Stimulated activated CD4-positive, alpha-beta T cell treated with anti-CD3 and anti-CD28 coated beads, Interleukin-4, amount 100 ng/mL, for 4 hours (primary cell): Measurements from ENCODE around the gene PLS1.
"Not testable (repeated sequence)": the region's sequence is repeated elsewhere in the genome, so short reads cannot be mapped to it uniquely, and the experiment has no call there.

Source experiments
- DNase-seq, 2 experiments: peaks; one replicate each; pipeline ENCODE4 v3.0.0-alpha.2; 2020

PLS1 gene

DNA sequence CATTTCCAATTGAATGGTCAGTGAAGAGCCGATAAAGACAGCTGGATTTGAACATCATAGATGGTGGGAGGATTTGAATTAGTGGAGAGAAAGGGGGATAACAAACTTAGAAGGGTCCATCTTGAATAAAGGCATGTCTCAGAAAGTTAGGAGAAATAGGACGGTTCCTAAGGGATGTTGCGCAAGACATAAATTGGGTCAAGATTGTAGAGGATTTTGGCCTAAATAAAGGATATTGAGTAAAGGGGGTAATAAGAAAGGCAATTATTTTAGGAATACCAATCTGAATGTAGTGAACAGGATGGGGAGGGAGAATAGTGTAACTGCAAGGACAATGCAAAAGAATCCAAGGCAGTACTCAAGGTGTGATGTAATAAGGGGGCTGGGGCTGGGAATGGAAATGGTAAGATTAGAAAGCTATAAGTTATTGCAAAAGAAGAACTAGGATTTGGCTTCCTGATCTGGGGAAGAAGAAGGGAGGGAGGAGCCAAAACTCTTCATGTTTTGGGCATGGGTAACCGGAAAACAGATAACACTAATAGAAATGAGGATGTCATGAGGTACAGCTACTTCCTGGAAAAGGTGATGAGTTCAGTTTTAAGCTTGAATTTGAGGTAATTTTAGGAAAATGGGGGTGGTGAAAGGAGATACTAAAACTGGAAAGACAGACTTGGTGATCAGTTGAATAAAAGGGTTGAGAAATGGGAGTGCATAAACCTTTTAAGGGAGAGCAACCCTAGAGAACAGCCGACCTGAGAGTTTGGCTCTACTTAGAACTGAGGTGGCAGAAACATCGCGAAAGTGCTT lies 110.3 kb downstream of the PLS1 start:
- no peak for DNase-seq

DNA sequence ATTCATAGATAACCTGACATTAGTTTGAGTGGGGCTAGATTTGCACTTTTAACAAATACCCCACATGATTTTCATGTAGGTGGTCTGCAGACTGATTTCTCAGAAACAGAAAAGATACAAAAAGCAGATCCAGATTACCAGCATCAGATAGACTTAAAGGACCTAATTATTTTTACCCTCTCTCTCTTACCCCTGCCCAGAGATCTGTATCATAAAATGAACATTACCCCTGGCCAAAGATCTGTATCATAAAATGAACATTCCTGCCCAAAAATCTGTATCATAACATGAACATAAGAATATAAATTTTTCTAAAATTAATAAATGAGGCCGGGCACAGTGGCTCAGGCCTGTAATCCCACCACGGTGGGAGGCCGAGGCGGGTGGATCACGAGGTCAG lies 113.0 kb downstream of the PLS1 start:
- no peak for DNase-seq

DNA sequence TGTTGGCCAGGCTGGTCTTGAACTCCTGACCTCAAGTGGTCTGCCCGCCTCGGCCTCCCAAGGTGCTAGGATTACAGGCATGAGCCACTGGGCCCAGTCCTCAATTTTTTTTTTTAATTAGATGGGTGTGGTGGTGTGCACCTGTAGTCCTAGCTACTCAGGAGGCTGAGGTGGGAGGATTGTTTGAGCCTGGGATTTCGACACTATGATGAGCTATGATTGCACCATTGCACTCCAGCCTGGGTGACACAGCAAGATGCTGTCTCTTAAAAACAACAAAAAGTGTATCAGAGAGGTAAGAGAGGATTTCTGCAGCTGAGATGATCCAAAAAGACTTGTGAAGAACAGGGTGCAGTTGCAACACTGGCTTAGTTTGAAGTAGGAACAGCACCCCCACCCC lies 118.7 kb downstream of the PLS1 start:
- not testable (repeated sequence) for DNase-seq

DNA sequence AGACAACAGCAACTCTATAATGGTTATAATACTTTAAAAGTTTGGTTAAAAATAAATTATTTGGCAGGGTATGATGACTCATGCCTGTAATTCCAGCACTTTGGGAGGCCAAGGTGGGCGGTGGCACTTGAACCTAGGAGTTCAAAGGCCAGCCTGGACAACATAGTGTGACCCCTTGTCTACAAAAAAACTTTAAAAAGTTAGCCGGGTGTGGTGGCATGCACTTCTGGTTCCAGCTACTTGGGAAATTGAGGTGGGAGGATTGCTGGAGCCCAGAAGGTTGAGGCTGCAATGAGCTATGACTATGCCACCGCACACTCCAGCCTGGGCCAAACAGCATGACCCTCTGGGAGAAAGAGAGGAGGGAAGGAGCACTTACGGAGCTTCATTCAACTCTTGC lies 119.9 kb downstream of the PLS1 start:
- no peak for DNase-seq

DNA sequence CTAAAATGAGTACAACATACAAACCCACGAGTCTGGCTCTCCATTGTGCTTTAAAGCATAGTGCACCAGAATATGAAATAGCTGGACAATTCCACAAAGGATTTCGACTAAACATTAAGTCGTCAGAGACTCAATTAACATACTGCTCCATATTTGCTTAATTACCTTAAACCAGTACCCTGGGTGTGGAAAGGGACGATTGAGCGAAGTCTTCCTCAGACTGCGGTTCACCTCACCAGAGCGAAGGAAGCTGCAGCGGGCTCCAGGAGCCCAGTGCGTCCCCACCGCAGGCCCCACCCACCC lies 127.4 kb downstream of the PLS1 start:
- no peak for DNase-seq

DNA sequence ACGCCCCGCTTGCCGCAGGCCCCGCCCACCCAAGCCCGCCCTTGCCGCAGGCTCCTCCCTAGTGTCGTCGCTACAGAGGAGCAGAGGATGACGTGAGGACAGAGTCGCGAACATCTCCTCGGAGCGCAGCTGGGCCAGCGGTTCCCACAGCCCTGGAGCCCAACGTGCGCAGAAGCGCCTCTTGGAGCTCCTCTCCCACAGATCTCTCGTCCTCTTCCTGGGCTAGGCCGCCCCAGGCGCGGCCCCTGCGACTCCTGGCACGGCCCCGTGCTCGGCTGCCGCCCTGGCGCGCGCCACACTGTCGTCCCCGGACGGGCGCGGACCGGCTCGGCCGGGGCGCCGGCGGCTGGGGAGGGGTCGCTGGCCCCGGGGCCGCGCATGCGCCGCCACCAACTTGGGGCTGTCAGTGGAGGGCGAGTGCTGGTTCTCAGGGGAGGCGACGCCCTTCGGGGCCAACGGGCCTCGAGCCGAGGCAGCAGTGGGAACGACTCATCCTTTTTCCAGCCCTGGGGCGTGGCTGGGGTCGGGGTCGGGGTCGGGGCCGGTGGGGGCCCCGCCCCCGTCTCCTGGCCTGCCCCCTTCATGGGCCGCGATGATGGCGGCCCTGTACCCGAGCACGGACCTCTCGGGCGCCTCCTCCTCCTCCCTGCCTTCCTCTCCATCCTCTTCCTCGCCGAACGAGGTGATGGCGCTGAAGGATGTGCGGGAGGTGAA lies 127.9 kb downstream of the PLS1 start, which contains the start of gene TRPC1:
TSS of gene TRPC1 (plus strand) at position 67 of the 714 bp plus-strand sequence. CDS start at position 593, 526 bp downstream.
- peak; percentile 63 to 76 for DNase-seq

DNA sequence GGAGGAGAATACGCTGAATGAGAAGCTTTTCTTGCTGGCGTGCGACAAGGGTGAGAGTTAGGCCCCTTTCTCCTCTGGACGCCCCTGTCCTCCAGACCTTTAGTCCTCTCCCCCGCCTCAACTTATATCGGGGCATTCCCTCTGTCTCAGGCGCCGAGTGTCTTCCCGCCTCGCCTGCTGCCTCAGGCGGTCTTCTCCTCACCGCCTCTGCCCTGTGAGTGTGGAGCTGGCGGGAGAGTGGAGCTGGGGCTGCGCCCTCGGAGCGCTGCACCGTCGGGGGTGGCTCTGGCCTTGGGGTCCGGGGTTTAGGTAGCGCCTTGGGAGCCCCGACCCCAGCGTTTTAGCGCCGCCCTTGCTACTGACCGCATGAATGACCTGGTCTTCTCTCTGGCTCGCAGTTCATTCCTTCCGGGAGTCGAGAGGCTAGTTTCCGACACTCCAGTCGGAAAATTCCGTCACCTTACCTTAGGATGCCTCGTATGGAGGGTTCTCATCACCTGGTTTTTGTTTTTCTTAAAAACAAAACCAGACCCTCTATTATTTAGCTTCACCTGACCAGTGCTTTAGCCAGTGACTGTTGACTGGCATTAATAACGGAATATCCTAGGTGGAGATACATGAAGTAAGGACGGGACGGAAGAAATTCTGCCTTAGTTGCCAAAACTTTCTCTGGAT lies 128.6 kb downstream of the PLS1 start:
- peak; percentile 2 to 10 for DNase-seq

DNA sequence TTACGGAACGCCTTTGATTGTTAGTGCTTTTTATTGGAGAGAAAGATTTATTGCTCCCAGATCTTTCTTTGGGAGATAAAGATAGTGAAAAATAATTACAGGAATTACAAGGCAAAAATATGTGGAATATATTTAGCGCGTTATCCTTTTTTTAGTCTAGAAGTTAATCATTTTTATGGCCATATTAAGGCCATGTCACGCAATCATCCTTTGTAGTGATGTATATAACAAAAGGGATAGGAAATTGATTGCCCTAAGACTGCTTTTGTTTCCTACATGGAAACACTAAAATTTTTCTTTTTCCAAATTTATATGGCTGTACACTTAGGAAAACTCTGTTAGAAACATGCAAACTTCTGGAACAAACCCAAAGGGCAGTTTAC lies 129.2 kb downstream of the PLS1 start:
- DNase-seq: no peak

DNA sequence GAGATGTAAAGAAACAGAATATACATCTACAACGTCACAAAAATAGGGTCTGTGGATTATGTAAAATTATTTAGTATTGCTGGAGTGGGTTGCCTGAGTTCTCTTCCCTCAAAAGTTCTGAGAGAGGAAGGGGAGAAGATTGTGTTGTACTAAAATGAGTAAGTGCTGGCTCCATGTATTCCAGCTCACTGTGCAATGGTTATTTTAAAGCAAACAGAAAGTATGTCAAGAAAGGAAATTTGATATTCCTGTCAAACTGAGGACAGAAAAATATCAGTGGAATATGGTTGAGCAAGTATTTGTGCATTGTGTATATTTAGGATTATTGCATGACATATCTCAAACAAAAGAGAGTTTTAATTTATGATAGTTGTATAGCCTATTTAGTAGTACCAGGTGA lies 129.8 kb downstream of the PLS1 start:
- DNase-seq: no peak

DNA sequence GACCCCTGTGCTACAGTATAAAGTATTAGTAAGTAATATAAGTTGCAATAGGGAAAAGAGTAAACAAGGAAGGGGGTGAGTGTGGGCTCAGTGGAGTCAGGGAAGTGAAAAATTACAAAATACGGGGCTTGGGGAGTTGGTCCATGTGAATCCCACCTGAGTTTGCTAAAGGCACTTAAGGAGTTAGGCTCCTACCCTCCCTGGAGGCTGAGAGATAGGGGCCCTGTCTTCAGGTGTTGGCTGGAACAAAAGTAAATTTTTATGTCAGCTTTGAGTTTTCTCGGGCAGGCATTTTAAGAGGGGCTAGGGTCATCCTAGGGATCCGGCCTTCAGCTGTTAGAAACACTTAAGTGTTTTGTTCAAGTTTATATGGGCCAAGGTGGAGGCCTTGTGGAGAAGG lies 135.9 kb downstream of the PLS1 start:
- no peak for DNase-seq

DNA sequence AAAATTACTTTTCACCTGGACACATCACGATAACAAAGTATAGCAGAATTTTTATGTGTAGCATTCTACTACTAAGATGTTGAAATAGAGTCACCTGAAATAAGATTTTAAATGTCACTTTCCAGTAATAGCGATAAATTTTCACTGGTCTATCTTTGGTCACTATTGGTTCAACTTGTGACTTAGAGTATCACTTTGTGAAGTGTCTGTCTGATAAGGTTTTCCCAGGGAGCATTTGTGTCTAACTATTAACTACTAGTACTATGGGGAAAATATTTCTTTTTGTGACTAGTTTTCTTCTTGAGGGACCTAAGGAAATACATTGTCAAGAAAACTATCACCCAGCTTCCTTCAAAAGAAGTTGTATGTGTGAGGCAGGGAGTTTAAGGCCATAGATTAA lies 138.6 kb downstream of the PLS1 start:
- no peak for DNase-seq

DNA sequence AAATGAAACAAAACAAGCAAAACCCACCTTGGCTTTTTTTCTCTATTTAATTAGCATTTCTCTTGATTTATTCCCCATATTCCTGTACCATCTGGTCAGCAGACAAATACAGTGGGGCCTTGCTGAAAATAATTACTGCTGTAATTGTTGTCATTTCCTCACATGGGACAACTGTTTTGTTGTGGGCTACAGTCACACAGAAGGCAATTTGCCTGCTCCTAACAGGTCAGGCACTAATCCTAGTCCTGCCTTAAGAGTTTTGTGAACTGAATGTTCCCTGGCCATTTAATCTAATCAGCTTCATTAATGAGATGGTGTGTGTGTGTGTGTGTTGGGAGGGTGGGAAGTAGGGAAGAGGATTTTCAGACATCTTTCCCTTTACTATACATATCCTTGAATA lies 139.3 kb downstream of the PLS1 start:
- DNase-seq: no peak

DNA sequence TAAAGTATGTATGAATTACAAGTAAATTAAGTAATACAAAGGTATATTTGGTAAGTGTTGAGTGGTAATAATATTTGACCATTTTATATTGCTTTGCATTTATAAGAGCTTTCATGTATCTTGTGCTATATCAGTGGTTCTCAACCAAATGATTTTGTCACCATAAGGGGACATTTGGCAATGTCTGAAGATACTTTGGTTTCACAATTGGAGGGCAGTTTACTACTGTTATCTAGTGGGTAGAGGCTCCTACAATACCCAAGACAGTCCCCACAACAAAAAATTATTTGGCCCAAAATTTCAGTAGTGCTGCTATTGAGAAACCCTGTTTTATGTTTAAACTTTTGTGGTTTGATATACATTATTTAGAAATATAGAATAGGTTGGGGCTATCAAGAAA lies 142.2 kb downstream of the PLS1 start:
- DNase-seq: no peak

DNA sequence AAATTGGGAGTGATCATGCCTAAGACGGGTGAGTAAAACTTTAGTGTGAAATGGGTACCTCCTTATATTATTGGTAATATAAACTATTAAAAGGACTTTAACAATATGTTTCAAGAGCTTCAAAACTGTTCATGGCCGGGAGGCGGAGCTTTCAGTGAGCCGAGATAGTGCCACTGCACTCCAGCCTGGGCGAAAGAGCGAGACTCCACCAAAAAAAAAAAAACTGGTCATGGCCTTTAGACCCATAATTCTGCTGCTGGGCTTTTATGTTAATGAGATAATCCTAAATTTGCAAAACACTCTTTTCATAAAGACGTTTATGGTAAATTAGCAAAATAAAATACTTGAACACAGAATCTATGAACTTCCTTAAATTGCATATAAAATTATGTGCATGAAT lies 150.5 kb downstream of the PLS1 start:
- DNase-seq: no peak

DNA sequence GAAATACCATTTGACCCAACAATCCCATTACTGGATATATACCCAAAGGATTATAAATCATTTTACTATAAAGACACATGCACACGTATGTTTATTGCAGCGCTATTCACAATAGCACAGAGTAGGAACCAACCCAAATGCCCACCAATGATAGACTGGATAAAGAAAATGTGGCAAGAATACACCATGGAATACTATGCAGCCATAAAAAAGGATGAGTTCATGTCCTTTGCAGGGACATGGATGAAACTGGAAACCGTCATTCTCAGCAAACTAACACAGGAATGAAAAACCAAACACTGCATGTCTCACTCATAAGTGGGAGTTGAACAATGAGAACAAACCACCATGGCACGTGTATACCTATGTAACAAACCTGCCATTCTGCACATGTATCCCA lies 154.3 kb downstream of the PLS1 start:
- not testable (repeated sequence) for DNase-seq

DNA sequence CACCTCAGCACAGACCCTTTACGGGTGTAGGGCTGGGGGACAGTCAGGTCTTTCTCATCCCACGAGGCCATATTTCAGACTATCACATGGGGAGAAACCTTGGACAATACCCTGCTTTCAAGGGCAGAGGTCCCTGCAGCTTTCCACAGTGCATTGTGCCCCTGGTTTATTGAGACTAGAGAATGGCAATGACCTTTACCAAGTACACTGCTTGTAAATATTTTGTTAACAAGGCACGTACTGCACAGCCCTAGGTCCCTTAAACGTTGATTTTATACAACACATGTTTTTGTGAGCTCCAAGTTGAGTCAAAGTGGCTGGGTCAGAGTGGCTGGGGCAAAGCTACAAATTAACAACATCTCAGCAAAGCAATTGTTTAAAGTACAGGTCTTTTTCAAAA lies 156.4 kb downstream of the PLS1 start:
- not testable (repeated sequence) for DNase-seq

DNA sequence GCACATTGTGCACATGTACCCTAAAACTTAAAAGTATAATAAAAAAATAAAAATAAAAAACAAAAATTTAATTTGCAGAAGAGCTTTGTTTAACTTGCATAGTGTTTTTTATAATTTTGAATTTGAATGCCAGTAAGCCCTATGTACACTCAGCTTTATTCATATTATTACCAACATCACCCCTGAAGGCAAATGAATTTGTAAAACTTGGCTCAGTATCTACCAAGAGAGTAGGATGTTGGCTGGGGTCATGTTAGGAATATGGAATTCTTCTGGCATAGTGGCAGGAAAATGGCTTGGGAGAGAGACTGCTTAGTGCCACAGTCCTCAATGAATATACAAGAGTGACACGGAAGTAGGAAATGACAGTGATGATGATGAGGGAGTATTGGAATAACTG lies 158.3 kb downstream of the PLS1 start:
- no peak for DNase-seq
